Left lung (tissue), 10 donors: Measurements from ENCODE around the gene SLC2A4. TPM values are rescaled to one million over a fixed set of nuclear protein-coding genes. Genes with fewer than 3 reads are reported as not detected.

Experiments
- ATAC-seq: fragments of 200-7000 bp; cut with Tn5 transposase; one replicate; pipeline ENCODE4 v1.9.1; 2020; ENCODE audit warnings: moderate library complexity
- DNase-seq, 4 donors: peaks; one replicate each; pipeline ENCODE4 v3.0.0-alpha.2; 2013 to 2020
- H3K27ac ChIP-seq, 2 donors: fragments of 200-600 bp; sonication (generic) in 1 of 2; one replicate each; pipeline versions ENCODE4 v1.5.0 to v1.8.0; 2020 to 2021
- H3K27me3 ChIP-seq, 2 donors: fragments of 200-600 bp; sonication (generic) in 1 of 2; one replicate each; pipeline versions ENCODE4 v1.5.0 to v1.8.0; 2020 to 2021
- H3K36me3 ChIP-seq, 2 donors: fragments of 200-600 bp; sonication (generic) in 1 of 2; one replicate each; pipeline versions ENCODE4 v1.5.0 to v1.8.0; 2020 to 2021
- H3K4me1 ChIP-seq, 2 donors: fragments of 200-600 bp; one replicate each; pipeline ENCODE4 v1.8.0; 2021
- H3K4me3 ChIP-seq, 2 donors: fragments of 200-600 bp; sonication (generic) in 1 of 2; one replicate each; pipeline versions ENCODE4 v1.5.0 to v1.8.0; 2020 to 2021; ENCODE audit warnings: mild to moderate bottlenecking in 1 of 2
- H3K9me3 ChIP-seq, 2 donors: fragments of 200-600 bp; sonication (generic) in 1 of 2; one replicate each; pipeline versions ENCODE4 v1.5.0 to v1.8.0; 2020 to 2021
- intact Hi-C, 2 donors: fragments of 100-400 bp; cut with DNase I; formaldehyde crosslinking; loops; one replicate each; pipeline versions ENCODE4 v1.11.2 to v1.14.2; 2022
- polyA plus RNA-seq, 6 donors: library from polyadenylated mRNA; unstranded; fragments of 120-200 nt; gene quantifications; one replicate each; pipeline ENCODE4 v1.2.1, GENCODE V29; 2013; ENCODE audit not compliant: insufficient read length in 6 of 6
- total RNA-seq, 2 donors: library from RNA; stranded (reverse); fragmentation: NEBNext Ultra II Directional; extraction: Animal tissue kit (Norgen Biotek cat#: 25700); gene quantifications; one replicate each; pipeline ENCODE4 v1.2.1, GENCODE V29; 2021
- TF ChIP-seq, protein P1 (sequence below), 2 donors: fragments of 200-600 bp; sonication (generic) in 1 of 2; IDR thresholded peaks; one replicate each; pipeline versions ENCODE4 v1.5.0 to v1.8.0; 2021; ENCODE audit warnings: antibody characterized with exemption in 2 of 2
- donor health status: DM: no; HTN: yes; CAD: no.
- donor health status: DM: no; HTN: no; CAD: no.

The SLC2A4 gene
- total and polyA plus RNA-seq, 8 donors: 0.60 to 1.5 (median 1.1) TPM

DNA sequence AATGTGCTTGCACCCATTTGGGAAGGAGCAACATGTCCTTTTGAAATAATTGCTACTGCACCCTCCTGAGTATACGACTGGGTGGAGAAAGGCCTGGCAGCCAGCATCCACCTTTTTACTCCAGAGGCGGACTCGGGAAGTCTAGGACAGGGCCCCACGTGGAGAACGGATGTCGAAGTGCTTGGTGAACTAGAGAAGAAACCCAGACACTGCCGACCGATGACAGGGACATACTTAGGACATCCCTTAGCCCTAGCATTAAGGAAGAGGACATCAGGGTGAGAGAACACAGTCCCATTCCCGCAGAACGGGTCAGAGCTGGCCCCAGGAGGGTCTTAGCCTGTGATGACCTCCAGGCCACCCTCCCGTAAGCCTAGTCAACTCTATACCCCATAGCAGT is 9.2 kb downstream of the SLC2A4 start:
- H3K27me3 ChIP-seq: peaks cover 24 to 87% of the 10 kb centered on the region in 2 donors
- H3K4me3 ChIP-seq: no peak overlapping the region
- ATAC-seq (no peak), DNase-seq (no peak)
- intact Hi-C loops: loop anchor here (10.0 kb wide), 1 partner anchor 246 kb away; the partner anchor contains the start of gene SLC16A11 (in 2 of the 2)
- TF ChIP-seq, protein P1, sequence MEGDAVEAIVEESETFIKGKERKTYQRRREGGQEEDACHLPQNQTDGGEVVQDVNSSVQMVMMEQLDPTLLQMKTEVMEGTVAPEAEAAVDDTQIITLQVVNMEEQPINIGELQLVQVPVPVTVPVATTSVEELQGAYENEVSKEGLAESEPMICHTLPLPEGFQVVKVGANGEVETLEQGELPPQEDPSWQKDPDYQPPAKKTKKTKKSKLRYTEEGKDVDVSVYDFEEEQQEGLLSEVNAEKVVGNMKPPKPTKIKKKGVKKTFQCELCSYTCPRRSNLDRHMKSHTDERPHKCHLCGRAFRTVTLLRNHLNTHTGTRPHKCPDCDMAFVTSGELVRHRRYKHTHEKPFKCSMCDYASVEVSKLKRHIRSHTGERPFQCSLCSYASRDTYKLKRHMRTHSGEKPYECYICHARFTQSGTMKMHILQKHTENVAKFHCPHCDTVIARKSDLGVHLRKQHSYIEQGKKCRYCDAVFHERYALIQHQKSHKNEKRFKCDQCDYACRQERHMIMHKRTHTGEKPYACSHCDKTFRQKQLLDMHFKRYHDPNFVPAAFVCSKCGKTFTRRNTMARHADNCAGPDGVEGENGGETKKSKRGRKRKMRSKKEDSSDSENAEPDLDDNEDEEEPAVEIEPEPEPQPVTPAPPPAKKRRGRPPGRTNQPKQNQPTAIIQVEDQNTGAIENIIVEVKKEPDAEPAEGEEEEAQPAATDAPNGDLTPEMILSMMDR (IDR thresholded peaks at IDR 0.05): no peak
- H3K9me3 ChIP-seq: no peaks in the 10 kb centered on the region
- no peaks in the 10 kb centered on the region for H3K36me3 ChIP-seq
- H3K27ac ChIP-seq: no peak overlapping the region
- peaks cover 9 to 21% of the 10 kb centered on the region in 2 donors for H3K4me1 ChIP-seq

DNA sequence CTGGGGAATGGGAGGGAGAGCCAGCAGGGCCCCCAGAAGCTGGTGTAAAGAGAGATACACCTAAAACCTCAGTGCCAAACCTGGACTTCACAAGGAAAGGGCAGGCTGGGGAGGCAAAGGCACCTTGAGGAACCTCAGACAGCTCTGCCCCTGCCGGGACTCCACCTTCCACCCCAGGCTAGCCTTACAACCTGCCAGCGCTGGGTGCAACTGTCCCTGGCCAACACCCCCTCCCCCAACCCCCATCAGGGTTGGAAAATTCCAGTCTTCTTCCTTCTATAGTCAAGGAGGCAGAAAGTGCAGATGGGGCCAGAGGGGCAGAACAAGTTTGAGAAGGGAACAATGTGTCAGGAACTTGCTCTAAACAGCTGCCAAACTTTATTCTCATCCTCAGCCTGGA is 10.7 kb downstream of the SLC2A4 start:
- H3K27me3 ChIP-seq: peaks cover 26 to 93% of the 10 kb centered on the region in 2 donors
- DNase-seq: no peak
- no peak overlapping the region for H3K4me3 ChIP-seq
- no peak for ATAC-seq
- peaks cover 13 to 33% of the 10 kb centered on the region in 2 donors for H3K4me1 ChIP-seq
- no peaks in the 10 kb centered on the region for H3K9me3 ChIP-seq
- no peaks in the 10 kb centered on the region for H3K36me3 ChIP-seq
- intact Hi-C loops: loop anchor here (10.0 kb wide), 1 partner anchor 247 kb away; the partner anchor contains the start of gene SLC16A11 (in 2 of the 2)
- TF ChIP-seq, protein P1 (IDR thresholded peaks at IDR 0.05): no peak
- H3K27ac ChIP-seq: no peak overlapping the region

DNA sequence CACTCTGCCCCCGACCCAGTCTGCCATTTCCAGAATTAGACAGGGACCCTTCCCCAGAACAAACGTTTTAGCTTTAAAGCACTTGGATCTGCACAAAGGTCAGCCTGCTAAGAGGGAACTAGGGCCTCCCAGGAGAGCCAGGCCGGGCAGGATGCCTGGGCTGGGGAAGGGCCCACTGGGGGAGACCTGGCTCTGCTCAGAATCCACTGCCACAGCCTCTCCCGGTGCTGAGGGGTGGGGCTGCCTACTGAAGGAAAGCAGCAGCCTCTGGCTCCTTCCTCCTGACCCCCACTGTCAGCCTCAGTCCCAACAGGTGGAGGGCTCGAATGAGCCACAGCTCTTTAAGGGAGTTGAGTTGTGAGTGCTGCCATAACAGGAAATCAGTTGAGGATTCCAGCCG is 11.2 kb downstream of the SLC2A4 start:
- Histone ChIP-seq H3K4me1 (peaks cover 13 to 33% of the 10 kb centered on the region in 2 donors), H3K9me3 (no peaks in the 10 kb centered on the region), H3K36me3 (no peaks in the 10 kb centered on the region), H3K27ac (no peak overlapping the region), H3K27me3 (peaks cover 26 to 89% of the 10 kb centered on the region in 2 donors), H3K4me3 (no peak overlapping the region)
- intact Hi-C loops: loop anchor here (10.0 kb wide), 1 partner anchor 248 kb away; the partner anchor contains the start of gene SLC16A11 (in 2 of the 2)
- TF ChIP-seq, protein P1 (IDR thresholded peaks at IDR 0.05): no peak
- peak in 1 of 4 donors; percentile 33 for DNase-seq
- no peak for ATAC-seq

DNA sequence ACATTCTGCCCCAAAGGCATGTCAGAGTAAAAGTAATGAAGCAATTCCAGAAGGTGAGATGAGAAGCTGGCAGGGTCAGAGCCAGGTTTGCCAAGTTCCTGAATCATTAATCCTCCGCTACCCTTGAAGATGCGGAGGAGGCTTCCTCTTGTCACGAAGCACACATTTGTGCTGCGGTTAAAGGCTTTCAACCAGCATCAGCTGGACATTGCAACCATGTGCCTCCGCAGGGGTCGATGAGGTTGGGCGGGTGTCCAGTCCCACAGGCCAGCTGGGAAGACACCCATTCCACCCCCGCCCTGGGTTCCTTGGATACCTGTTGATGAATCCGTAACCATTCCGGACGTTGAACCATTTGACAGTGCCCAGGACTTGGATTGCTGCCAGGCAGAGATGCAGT is 11.6 kb downstream of the SLC2A4 start:
- Histone ChIP-seq H3K36me3 (no peaks in the 10 kb centered on the region), H3K9me3 (no peaks in the 10 kb centered on the region), H3K27me3 (peaks cover 26 to 85% of the 10 kb centered on the region in 2 donors), H3K4me1 (peaks cover 13 to 33% of the 10 kb centered on the region in 2 donors), H3K27ac (no peak overlapping the region), H3K4me3 (no peak overlapping the region)
- ATAC-seq (no peak), DNase-seq (no peak)
- intact Hi-C loops: loop anchor here (10.0 kb wide), 1 partner anchor 248 kb away; the partner anchor contains the start of gene SLC16A11 (in 2 of the 2)
- TF ChIP-seq, protein P1 (IDR thresholded peaks at IDR 0.05): no peak

- DNase-seq (no peak), ATAC-seq (peak; percentile 29)
- Histone ChIP-seq H3K36me3 (no peaks in the 10 kb centered on the region), H3K27ac (no peak overlapping the region), H3K9me3 (no peaks in the 10 kb centered on the region), H3K27me3 (peaks cover 26 to 87% of the 10 kb centered on the region in 2 donors), H3K4me3 (peak overlapping the region in 1 of 2 donors; percentile 23), H3K4me1 (peaks cover 13 to 33% of the 10 kb centered on the region in 2 donors)
- intact Hi-C loops: loop anchor here (10.0 kb wide), 1 partner anchor 249 kb away; the partner anchor contains the start of gene SLC16A11 (in 2 of the 2)
- TF ChIP-seq, protein P1 (IDR thresholded peaks at IDR 0.05): no peak
Measured at GRCh38 chr17:7293816-7294613, 12.5 kb downstream of the SLC2A4 start.
